ENCODE measurements around the gene KIRREL3.

GRCh38 chr11:126615845-126616244 lies 384.7 kb downstream of the KIRREL3 start:
- TF ChIP-seq, protein P1, sequence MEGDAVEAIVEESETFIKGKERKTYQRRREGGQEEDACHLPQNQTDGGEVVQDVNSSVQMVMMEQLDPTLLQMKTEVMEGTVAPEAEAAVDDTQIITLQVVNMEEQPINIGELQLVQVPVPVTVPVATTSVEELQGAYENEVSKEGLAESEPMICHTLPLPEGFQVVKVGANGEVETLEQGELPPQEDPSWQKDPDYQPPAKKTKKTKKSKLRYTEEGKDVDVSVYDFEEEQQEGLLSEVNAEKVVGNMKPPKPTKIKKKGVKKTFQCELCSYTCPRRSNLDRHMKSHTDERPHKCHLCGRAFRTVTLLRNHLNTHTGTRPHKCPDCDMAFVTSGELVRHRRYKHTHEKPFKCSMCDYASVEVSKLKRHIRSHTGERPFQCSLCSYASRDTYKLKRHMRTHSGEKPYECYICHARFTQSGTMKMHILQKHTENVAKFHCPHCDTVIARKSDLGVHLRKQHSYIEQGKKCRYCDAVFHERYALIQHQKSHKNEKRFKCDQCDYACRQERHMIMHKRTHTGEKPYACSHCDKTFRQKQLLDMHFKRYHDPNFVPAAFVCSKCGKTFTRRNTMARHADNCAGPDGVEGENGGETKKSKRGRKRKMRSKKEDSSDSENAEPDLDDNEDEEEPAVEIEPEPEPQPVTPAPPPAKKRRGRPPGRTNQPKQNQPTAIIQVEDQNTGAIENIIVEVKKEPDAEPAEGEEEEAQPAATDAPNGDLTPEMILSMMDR (IDR thresholded peaks at IDR 0.05): no peak
- no peak for TF ChIP-seq TAF1 (IDR thresholded peaks at IDR 0.05; ENCODE audit: borderline replicate concordance, low read depth, low read length)
- TF ChIP-seq RFX5 (IDR thresholded peaks at IDR 0.05; ENCODE audit: low read length): no peak
- no peak for TF ChIP-seq TEAD4 (IDR thresholded peaks at IDR 0.05; ENCODE audit: borderline replicate concordance, insufficient read depth)
- TF ChIP-seq TCF12 (IDR thresholded peaks at IDR 0.05): no peak
- no peak for TF ChIP-seq MXI1 (IDR thresholded peaks at IDR 0.05; ENCODE audit: low read depth, low read length)
- no peak for TF ChIP-seq MAX (IDR thresholded peaks at IDR 0.05; ENCODE audit: low read depth)
- no peak for TF ChIP-seq GATA2 (CRISPR knock-in tag; IDR thresholded peaks at IDR 0.05)
- TF ChIP-seq REST (IDR thresholded peaks at IDR 0.05; ENCODE audit: low read depth, low read length): no peak
- no peak for TF ChIP-seq GABPA (IDR thresholded peaks at IDR 0.05; ENCODE audit: low read depth)
- TF ChIP-seq CHD2 (IDR thresholded peaks at IDR 0.05; ENCODE audit: low read length, partially characterized antibody): no peak

Measured in SK-N-SH (cell line).